Gastrocnemius medialis (tissue), 4 donors: Measurements from ENCODE around the gene GRIN1.

ENCODE experiments used
- CTCF ChIP-seq, 5 experiments: fragments of 450-650 bp in 3 of 5; fragments of 200-600 bp in 2 of 5; sonication (generic) in 2 of 5; IDR thresholded peaks in 4 of 5; conservative IDR thresholded peaks in 1 of 5; 1 replicate in 4 of 5; 2 replicates in 1 of 5; pipeline ENCODE4 v1.5.1; 2016 to 2019; ENCODE audit warnings: antibody characterized with exemption in 5 of 5, mild to moderate bottlenecking in 3 of 5, moderate library complexity in 3 of 5
- POLR2A ChIP-seq, 2 donors: fragments of 450-650 bp; IDR thresholded peaks; one replicate each; pipeline ENCODE4 v1.6.1; 2017; ENCODE audit warnings: antibody characterized with exemption in 2 of 2, mild to moderate bottlenecking in 2 of 2, moderate library complexity in 2 of 2

GRCh38 chr9:137143459-137143858 is 4.5 kb downstream of the GRIN1 start:
- TF ChIP-seq CTCF (IDR thresholded peaks at IDR 0.05 in 4 of 5, conservative IDR thresholded peaks at IDR 0.05 in 1 of 5) (no peak), POLR2A (IDR thresholded peaks at IDR 0.05) (no peak)
